ENCODE data around the gene MYO16.

MYO16 gene

DNA sequence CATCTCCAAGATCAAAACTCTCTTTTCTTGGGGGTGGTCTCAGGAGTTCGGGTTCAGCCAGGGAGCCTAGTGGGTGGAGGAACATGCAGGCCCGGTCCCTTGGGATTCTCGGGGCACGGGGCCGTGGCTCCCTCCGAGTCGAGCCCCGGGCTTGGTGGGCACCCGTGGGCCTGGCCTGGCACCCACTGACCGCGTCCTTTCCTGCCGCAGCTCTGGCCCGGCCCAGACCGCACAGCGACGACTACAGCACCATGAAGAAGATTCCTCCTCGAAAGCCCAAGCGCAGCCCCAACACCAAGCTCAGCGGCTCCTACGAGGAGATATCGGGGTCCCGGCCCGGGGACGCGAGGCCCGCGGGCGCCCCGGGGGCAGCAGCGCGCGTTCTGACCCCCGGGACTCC is 510.6 kb downstream of the MYO16 start:
- no peak for DNase-seq

DNA sequence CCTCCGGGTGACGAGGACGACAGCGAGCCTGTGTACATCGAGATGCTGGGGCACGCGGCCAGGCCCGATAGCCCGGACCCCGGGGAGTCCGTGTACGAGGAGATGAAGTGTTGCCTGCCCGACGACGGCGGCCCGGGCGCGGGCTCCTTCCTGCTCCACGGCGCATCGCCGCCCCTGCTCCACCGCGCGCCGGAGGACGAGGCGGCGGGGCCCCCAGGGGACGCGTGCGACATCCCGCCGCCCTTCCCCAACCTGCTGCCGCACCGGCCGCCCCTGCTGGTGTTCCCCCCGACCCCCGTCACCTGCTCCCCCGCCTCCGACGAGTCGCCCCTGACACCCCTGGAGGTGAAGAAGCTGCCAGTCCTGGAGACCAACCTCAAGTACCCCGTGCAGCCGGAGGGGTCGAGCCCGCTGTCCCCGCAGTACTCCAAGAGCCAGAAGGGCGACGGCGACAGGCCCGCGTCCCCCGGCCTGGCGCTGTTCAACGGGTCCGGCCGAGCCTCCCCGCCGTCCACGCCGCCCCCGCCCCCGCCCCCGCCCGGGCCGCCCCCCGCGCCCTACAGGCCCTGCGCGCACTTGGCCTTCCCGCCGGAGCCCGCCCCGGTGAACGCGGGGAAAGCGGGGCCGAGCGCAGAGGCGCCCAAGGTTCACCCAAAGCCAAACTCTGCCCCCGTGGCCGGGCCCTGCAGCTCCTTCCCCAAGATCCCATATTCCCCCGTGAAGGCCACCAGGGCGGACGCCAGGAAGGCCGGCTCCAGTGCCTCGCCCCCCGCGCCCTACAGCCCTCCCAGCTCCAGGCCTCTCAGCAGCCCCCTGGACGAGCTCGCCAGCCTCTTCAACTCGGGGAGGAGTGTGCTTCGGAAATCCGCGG is 511.3 kb downstream of the MYO16 start:
- no peak for DNase-seq

GRCh38 chr13:109141706-109142105 is 512.3 kb downstream of the MYO16 start:
- no peak for DNase-seq

GRCh38 chr13:109144693-109145437 is 515.5 kb downstream of the MYO16 start:
- DNase-seq = no peak

GRCh38 chr13:109145631-109146030 is 516.2 kb downstream of the MYO16 start:
- peak; percentile 68 for DNase-seq

- DNase-seq = no peak
Observed at GRCh38 chr13:109146393-109146792, 517.0 kb downstream of the MYO16 start.

DNA sequence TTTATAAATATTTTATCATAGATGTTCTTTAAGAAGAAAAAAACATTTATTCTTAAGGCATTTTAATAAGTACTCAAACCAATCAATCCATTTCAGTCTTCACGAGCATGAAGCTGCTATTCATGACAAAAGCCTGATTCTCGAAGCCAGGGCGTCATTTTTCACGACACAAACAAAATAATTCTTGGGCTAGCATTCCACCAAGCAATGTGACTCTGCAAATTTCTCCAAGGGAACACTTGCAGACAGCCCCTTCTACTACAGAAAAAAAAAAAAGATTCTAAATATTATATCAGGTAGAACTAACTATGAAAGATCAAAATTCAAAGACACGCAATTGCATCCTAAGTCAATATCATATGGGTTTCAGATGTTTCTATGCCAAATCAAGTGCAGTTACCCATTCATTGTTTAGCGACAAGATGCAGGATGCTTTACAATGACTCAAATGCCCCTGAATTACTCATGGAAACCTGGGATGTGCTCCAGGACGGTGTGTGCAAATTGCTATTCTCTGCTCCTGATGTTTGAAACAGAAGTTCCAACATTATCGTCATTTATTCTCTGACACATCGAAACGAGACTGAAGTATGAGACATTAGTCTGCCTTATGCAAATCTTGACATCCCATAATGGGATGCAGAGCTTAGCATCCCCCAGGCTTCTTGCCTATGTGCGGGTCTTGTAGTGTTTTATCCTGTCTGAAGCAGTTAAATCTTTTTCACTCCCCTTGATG is 517.7 kb downstream of the MYO16 start:
- DNase-seq = peak; percentile 34

DNA sequence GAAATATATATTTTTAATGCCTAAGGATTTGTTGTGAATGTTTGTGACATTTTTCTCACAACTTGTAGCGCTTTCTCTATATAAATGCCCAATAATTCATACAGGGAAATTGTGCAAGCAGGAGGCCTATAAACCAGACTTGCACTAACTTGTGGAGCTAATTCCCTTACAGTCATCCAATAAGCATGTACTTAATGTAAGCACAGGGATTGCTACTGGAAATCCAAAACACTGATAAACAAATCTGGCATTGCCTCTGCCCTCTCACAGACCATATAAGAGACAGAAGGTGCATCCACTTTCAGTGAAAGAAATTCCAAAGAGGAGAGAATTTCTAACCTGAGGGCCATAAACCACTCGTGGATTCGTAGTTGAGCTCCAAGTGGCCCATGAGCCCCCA is 518.8 kb downstream of the MYO16 start:
- no peak for DNase-seq

GRCh38 chr13:109150696-109151095 is 521.3 kb downstream of the MYO16 start:
- DNase-seq = no peak

DNA sequence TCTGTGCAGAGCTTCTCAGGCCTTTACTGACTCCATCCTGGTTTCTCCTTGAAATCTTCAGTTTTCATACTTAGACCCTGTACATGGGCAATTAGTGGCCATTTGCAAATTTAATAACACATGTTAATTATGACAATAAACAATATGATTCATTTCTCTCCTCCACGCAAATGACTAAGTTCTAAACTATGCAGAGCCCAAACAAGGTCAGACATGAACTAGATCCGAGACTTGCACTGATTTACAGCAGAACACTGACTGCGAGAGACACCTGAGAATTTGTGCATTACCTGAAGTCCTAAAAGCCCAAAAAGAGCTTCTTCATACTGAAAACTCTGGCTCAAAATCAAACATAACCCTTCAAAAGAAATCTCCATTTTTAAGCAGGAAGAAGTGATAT is 521.8 kb downstream of the MYO16 start:
- no peak for DNase-seq

- DNase-seq = no peak
Observed at GRCh38 chr13:109151696-109152095, 522.3 kb downstream of the MYO16 start.

DNA sequence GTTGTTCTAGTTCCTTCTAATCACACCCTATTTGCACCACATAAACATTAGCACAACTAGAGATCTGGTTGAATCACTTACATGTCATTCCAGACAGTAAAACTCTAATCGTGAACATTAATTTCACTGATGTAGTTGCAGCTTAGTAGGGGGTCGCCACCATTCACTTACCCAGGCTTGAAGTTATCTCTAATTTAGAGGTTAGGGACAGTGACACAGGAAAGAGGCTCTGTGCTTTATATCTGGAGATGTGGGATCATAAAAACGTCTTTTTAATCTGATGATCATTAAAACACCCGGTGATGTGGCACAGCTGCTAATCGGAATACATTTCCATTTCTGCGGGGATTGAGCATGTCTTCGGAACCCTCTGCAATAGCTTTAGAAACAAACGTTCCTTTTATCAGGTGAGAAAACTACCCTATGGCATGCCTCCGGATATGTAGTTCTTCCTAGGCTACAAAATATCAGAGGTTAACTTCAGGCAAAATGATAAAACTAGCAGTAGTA is 523.0 kb downstream of the MYO16 start:
- no peak for DNase-seq

GRCh38 chr13:109152941-109153340 is 523.5 kb downstream of the MYO16 start:
- no peak for DNase-seq

GRCh38 chr13:109154146-109154545 is 524.7 kb downstream of the MYO16 start:
- DNase-seq = no peak

GRCh38 chr13:109154546-109154945 is 525.1 kb downstream of the MYO16 start:
- DNase-seq = no peak

DNA sequence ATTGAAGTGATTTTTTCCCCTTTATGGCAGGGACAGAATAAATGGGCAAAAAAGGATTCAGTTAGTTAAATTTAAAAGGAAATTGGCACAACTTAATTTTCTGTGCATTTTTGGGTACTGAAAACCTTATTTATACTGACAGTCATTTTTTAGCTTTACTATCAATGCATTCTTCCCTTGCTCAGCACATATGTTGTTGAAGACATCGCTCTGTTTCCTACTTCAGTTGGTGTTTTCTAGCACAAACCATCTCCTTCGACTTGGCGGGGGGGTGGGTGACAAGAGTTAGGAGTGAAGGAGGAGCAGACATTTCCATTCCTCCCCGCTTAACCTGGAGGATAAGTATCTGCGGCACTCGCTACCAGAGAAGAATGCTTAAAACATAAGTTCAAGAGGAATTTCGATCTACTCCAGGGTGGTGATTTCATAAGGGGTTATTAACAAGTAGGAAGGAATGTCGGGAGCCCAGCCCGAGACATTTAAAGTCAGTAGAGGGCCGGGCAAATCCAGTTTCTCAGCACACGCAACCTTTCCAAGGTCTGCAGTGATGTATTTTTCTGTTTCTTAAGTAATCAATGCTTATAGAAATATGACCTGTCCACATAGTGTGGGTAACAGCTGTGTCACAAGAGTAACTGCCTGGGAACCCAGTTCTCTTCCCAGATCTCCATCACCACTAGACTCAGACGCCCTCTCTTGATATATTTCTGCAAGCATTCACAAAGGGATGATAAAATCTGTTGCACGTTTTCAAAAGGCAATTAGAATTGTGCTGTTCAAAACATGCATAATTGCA is 525.8 kb downstream of the MYO16 start:
- DNase-seq = no peak

DNA sequence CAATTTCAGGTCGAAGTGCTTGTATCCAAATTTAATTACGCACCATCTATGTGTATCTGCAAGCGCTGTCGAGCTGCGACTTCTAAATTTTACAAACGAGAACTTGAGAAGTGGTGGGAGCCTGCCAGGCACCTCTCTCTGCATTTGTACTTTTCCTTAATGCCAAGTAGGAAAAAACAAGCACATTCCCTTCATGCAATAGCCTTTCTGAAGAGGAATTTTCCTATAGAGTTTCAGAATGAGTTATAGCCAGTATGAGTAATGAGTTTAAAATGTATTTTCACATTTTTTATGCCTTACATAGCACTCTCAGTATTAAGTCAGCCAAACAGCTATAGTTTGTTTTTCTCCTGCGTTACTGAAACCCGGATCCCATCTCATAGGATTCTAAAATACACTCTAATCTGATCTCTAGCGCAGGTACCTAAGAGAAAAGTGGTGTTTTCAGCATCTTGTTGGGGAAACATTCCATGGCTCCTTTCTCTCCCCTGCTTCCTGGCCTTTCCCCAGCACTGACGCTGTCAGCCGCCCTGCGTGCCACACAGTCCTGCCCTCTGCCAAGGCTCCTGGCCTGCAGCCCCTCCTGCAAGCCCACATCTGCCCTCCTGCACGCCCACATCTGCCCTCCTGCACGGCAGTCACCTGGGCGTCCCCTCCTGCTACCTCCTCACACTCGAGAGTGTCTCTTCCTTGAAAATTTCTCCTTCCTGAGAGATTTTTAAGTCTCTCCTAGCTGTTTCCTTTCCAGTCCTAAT is 526.9 kb downstream of the MYO16 start:
- DNase-seq = no peak

GRCh38 chr13:109157275-109157674 is 527.9 kb downstream of the MYO16 start:
- DNase-seq = no peak

DNA sequence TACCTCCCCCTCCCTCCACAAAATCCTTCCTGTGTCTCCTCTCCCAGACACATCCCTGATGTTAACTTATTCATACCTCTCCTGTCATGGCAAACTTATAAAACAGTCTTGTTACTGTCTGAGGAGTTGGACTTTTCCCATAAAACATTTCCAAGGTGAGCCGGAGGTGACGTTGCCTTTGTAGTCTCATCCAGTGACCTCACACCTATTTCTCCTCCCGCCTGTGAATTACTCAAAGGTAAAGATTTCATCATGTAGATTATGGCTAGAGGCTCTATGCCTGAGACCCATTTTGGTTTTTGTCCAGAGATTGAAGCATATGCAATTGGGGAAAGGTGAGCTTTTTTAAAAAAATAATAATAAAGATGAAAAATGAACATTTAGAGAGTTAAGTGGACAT is 529.0 kb downstream of the MYO16 start:
- no peak for DNase-seq

- no peak for DNase-seq
Observed at GRCh38 chr13:109159650-109160309, 530.4 kb downstream of the MYO16 start.

- no peak for DNase-seq
Observed at GRCh38 chr13:109160357-109160756, 530.9 kb downstream of the MYO16 start.
